HG03025 (cell line): ENCODE measurements around the gene DHRS11.
"Not testable (repeated sequence)": the region's sequence is repeated elsewhere in the genome, so short reads cannot be mapped to it uniquely, and the experiment has no call there.

ENCODE experiments used
- ATAC-seq: cut with Tn5 transposase; IDR thresholded peaks from one replicate; pipeline ENCODE4 v1.9.1; 2021; ENCODE audit warnings: mild to moderate bottlenecking, moderate library complexity; ENCODE audit not compliant: unreplicated experiment, low FRiP score

DHRS11 gene

DNA sequence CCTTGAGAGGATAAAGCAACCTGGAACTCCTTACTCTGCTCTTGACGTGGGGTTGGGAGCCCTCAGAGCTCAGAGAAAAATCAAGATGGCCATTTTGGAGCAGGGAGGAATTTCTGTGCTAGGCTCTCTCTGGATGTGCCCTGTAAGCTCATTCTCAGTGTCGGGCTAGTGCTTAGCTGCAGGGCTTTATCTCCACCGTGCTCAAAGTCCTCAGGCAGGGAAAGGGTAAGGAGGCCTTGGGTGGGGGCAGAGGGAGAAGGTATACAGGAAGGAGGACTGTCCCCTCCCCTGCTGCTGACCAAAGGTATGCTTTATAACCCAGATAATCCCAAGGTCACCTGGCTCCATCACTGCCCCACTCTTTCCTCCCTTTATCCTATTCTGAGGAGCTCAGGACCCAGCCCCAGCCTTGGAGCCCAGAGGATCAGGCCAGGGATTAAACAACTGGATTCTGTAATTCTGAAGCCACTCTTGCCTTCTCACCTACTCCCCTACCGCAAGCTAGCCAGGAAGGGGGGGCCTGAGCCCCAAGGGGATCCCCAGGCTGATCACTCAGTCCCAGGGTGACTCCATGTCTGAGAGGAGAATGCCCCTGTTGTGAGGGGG, 1.1 kb downstream of the DHRS11 start:
- no peak for ATAC-seq

DNA sequence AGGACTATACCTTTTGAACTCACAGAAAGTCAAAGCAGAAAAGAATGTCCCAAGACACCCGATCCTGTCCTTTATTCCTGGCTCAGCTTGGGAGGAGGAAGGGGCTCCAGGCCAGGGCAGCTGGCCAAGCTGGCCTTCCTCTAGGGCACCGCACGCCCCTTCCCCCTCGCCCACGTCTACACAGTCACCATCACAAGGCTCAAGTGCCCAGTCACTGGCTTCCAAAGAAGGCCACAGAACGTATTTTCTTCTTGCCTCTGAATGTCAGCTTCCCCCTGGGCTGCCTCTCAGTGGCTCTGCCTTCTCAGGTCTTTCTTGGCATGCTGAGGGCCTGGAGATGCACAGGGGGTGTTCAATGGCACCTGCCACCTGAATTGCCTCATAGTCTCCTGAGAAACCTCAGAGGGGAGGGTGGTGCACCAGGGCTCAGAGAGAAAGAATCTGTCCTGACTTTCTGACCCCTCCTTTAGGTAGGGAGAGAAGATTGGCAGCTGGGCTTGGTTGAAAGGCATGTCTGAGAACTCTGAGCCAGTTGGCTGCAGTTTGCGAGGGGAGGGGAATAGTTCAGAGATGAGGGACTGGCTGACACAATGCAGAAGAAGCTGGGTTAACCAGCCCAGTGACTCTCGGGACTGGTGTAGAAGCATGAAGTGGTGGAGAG, 2.1 kb downstream of the DHRS11 start:
- ATAC-seq: no peak

DNA sequence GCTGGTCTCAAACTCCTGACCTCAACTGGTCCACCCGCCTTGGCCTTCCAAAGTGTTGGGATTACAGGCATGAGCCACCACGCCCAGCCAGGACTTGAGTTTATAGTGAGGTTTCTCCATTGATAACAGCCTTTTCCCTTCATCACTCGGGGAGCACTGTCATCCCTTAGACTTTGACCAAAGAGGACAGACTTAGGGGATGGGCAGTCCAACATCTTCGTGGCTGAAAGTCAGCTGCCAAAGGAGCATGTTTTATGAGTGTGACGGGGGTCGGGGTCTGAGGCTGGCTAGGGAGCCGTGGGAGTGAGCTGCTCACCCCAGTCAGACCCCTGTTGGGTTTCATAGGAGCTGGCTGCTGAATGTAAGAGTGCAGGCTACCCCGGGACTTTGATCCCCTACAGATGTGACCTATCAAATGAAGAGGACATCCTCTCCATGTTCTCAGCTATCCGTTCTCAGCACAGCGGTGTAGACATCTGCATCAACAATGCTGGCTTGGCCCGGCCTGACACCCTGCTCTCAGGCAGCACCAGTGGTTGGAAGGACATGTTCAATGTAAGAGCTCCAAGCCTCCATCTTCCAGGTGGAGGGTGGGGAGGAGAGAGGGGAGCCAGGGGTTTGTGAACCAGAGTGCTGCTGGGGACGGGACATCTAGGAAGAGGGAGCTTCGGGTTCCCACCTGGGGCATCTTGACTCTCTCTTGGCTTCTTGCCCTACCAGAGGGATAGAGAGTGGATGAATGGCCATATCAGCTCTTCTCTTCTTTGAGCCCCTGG, 3.1 kb downstream of the DHRS11 start:
- ATAC-seq: no peak

DNA sequence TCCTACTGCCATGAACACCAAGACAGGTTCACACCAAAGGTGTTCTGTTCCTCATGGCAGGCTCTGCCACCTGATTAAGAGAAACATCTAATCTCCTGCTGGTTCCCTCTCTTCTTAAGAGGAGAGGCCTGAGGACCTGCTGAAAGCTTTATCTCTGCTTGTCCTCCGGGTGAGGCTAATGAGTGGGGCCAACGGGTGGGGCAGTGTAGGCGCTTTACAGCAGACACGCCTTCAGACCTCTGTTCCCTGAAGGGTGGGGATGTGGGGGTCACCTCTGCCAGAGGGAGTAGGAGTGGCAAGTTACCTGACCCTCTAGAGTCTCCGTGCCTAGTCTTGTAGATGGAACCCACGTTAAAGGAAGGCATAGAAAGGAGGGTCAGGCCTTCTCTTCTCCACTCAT, 5.5 kb downstream of the DHRS11 start:
- no peak for ATAC-seq

DNA sequence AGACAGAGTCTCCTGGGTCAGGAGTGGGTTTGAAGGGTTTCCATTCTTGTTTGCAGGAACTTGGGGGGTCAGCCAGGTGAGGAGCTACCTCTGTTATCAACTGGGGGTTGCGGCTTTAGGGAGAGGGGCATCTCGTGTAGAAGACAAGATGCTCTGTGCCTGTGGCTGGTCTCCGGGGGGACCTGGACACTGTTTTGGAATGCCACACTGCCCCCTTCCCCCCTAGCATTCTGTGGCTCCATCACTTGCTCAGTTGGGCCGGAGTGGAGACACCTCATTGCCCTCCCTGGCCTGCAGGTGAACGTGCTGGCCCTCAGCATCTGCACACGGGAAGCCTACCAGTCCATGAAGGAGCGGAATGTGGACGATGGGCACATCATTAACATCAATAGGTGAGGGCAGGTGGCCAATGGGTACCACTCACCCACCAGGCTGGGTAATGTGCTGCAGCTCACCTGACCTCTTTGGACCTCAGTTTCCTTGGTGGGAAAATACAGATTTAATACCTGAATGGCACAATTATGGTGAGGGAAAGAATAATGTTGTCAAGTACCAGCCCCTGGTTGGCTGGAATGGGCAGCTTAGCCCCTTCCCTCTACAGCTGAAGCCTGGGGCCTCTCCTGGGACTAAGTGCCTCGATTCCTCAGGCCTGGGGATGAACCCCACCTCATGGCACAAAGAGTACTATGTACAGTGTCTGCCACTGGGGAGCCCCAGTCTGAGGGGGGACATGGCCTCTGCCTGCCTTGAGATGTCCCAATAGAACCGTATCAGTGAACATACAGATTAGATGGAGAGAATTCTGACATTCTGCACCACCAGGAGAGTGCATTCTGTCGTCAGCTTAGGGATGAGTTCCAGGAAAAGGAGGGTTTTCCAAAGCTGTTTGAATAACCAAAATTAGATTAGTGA, 6.4 kb downstream of the DHRS11 start:
- no peak for ATAC-seq

DNA sequence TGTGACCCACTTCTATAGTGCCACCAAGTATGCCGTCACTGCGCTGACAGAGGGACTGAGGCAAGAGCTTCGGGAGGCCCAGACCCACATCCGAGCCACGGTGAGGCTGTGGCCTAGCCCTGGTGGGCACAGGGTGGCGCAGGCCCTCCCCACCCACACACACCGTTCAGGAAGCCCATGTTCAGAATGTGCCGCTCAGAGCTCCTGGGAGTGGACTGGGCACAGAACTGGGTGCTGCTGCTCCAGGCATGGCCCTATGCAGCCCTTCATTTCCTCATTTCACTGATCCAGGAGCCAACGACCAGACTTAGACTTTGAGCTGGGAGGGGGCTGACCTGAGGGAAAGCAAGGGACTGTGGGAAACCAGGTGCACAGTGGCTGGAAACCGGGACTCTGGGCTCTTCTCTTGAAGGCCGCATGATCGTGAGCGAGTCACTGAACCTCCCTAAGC, 7.3 kb downstream of the DHRS11 start:
- no peak for ATAC-seq

DNA sequence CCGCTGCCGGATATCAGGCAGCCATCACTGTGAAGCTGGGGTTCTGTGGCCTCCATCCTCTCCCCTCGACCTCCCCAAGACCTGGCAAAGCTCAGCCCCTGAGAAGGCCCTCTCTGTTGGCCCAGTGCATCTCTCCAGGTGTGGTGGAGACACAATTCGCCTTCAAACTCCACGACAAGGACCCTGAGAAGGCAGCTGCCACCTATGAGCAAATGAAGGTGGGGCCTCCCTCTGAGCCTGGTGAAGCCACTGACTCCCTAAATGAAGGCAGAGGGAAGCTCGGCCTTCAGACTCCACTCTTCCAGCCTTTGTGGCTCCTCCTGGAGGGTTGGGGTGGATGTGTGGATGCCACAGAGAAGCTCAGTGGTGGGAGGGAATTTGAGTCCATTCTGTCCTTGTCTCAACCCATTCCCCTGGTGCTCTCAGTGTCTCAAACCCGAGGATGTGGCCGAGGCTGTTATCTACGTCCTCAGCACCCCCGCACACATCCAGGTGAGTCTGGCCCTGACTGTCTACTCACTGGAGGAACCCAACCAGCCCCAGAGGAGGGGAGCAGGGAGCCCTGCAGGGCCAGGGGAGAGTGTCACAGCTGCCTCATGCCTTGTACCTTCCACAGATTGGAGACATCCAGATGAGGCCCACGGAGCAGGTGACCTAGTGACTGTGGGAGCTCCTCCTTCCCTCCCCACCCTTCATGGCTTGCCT, 8.0 kb downstream of the DHRS11 start:
- ATAC-seq: no peak

DNA sequence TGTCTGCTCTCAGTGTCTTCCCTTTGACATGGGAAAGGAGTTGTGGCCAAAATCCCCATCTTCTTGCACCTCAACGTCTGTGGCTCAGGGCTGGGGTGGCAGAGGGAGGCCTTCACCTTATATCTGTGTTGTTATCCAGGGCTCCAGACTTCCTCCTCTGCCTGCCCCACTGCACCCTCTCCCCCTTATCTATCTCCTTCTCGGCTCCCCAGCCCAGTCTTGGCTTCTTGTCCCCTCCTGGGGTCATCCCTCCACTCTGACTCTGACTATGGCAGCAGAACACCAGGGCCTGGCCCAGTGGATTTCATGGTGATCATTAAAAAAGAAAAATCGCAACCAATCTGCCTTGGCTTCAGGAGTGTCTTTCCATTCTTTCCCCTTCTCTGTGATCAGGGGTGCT, 8.8 kb downstream of the DHRS11 start:
- no peak for ATAC-seq

DNA sequence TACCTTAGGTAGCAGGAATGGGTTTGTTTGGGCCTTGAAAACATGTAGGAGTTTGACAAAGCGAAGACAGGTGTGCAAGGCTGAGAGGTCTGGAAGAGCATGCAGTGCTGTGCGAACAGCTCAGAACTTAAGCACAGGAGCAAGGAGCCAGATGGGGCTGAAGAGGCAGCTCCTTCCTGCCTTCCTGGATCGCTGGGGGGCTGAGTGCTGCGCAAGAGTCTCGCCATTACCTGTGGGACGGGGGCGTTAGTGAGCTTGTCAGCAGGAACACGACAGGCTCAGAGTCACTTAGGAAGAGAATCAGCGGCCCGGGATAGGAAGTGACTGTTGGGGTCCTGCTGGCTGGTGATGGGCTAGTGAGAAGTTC, 9.2 kb downstream of the DHRS11 start:
- ATAC-seq: peak; percentile 7

DNA sequence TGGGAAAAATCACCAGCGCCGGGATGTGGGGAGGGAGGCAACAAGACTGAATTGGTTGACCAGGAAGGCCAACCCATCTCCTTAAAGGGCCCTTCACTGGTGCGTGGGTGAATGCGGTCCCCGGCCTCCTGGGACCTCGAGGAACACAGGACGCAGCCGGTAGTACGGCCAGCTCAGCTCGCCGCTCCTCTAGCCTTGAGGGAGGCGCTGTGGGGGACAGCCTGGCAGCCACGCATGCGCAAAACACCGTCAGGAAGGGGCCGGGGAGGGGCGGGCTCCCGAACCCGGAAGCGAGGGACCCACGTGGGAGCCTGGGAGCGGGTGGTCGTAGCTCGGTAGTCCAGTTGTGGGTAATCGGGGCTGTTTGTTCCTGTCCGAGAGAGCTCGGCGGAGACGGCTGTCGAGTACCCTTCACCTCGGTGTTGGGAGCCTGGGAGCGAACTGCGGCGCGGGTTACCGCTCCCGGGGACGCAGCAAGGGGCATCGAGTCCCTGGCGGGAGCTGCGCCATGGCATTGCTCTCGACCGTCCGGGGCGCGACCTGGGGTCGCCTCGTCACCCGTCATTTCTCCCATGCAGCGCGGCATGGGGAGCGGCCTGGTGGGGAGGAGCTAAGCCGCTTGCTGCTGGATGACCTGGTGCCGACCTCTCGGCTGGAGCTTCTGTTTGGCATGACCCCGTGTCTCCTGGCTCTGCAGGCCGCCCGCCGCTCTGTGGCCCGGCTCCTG, 9.8 kb downstream of the DHRS11 start, which contains the start of gene MRM1:
Gene MRM1 (plus strand): TSS at position 281 of the 727 bp plus-strand sequence. CDS start 228 bp downstream, at position 509.
- ATAC-seq: peak; percentile 60

DNA sequence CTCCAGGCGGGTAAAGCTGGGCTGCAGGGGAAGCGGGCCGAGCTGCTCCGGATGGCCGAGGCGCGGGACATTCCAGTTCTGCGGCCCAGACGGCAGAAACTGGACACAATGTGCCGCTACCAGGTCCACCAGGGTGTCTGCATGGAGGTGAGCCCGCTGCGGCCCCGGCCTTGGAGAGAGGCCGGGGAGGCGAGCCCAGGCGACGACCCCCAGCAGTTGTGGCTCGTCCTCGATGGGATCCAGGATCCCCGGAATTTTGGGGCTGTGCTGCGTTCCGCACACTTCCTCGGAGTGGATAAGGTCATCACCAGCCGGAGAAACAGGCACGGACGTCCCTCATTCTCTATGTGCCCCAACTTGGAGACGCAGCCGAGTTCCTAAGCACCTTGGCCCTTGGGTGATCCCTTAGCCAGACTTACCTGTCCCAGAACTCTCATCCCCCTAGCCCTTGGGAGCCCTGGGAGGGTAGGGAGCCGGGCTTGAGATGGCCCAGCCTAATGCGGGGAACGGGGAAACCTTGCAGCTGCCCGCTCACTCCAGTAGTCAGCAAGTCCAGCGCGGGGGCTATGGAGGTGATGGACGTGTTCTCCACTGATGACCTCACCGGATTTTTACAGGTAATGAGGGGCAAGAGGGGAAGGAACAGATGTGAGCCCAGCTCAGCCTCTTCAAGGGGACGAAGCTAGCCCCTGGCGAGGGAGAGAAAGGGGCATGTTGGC, 10.5 kb downstream of the DHRS11 start:
- peak; percentile 12 for ATAC-seq

DNA sequence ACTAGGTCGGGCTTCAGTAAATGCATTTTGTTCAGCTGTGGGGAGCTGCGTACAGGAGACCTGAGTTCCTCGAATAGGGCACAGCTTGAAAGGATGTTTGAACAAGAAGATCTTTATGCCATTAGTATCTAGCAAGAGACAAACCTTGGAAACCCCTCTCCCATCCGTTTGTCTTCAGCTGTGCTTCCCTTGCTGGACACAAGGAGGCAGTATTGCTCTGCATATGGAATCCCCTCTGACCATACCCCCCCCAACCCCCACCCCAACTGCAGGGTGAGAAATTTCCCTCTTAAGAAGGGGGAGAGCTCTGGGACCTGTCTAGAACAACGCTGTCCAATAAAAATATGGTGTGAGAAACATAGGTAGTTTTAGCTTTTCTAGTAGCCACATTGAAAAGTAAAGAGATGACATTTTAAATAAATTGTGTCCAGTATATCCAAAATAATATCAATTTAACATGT, 11.3 kb downstream of the DHRS11 start:
- no peak for ATAC-seq

DNA sequence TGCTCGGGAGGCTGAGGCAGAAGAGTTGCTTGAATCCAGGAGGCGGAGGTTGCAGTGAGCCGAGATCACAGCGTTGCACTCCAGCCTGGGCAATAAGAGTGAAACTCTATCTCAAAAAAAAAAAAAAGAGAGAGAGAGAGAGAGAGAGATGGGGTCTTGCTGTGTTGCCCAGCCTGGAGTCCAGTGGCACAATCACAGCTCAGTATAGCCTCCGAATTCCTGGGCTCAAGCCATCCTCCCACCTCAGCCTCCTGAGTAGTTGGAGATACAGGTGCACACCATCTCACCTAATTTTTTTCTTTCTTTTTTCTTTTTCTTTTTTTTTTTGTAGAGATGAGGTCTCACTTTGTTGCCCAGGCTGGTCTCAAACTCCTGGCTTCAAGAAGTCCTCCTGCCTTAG, 13.3 kb downstream of the DHRS11 start:
- not testable (repeated sequence) for ATAC-seq

DNA sequence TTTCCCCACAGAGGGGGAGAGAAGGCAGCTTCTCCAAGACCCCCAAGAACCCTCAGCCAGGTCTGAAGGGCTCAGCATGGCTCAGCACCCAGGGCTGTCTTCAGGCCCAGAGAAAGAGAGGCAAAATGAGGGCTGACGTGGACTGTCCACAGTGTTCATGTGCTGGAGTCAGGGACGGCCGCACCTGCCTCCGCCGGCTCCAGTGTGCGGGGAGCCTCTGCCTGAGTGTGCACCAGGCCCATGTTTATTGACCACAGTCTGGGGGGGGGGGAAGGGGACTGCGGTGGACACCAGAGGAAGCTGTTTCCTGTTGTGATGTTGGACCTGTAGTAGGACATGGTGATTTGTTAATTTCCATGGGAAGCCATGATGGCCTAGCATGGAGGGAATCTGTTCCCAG, 16.6 kb downstream of the DHRS11 start:
- ATAC-seq: no peak

DNA sequence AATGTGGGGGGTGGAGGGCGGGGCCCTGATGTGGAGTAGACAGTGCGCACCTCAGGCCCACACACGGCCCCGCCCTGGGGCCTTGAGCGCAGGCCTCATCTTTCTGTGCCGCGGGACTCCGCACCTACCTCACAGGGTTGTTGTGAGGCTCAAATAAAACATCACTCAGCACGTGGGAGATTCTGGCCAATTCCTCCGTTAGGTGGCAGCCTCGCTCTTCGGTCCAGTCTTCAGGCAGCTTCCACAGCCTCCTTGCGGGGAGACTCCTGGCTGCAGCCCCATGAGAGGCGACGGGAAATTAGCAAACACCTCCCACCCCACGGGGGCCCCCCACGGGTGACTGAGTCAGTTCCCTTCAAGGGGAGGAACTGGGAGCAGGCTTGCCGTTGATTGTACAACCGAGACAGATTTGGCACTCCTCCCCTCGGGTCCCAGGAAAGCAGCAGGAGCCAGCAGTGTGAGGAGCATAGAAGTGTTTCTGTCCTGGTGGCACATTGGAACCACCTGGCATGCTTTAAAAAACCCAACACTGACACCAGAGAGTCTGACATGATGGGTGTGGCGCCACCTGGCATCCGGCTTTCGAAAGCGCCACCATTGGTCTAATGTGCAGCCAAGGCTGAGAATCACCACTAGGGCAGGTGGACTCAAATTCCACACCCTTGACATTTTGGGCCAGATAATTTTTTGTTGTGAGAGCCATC, 17.3 kb downstream of the DHRS11 start:
- no peak for ATAC-seq

DNA sequence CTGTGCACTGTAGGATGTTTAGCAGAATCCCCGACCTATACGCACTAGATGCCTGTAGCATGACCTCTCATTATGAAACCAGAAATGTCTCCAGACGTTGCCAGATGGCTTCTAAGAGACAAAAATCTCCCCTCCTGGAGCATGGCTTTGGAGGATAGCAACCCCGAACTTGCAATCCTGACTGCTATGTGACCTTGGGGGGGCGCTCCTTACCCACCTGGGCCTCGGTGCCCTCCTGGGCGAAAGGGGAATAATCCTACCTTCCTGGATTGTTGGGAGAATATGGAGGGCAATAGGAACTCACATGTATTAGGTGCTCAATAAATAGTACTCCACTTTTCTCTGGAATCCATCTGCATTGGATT, 17.8 kb downstream of the DHRS11 start:
- no peak for ATAC-seq

DNA sequence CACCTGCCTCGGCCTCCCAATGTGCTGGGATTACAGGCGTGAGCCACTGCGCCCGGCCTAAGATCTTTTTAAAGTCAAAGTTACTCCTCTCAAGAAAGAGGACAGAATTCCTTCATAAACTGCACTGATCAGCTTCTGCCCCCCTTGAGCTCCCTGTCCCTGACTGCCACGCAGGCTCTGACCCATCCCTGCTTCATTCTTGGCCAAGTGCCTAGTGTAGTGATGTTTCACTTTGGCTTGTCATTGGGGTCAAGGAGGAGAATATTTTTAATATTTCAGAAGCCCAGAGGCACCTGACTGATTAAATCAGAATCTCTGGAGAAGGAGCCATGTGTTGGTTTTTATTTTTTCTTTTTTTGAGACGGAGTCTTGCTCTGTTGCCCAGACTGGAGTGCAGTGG, 18.8 kb downstream of the DHRS11 start:
- ATAC-seq: no peak
